AG09319 (cell line): ENCODE measurements around the gene CKS1B.

Experiments
- DNase-seq: peaks from one replicate; pipeline ENCODE4 v3.0.0-alpha.2; 2010; ENCODE audit warnings: low read depth; ENCODE audit errors: extremely low read depth
- CTCF ChIP-seq: IDR thresholded peaks from 2 replicates; pipeline ENCODE4 v1.5.1; 2011; ENCODE audit warnings: low read depth, mild to moderate bottlenecking, inconsistent platforms, low read length, moderate library complexity

The CKS1B gene

GRCh38 chr1:154974102-154974807, at the start of gene CKS1B:
TSS of gene CKS1B (plus strand) at chr1:154974681. CDS start at chr1:154974746, 65 bp downstream.
- TF ChIP-seq CTCF = no peak
- DNase-seq = peak; percentile 100

GRCh38 chr1:154925335-154926170, 48.9 kb upstream of the CKS1B start:
- DNase-seq = no peak
- TF ChIP-seq CTCF = no peak

- DNase-seq = no peak
- TF ChIP-seq CTCF = no peak
These were observed 48.3 kb upstream of the CKS1B start for GRCh38 chr1:154926201-154926600.

GRCh38 chr1:154931940-154932487, 42.5 kb upstream of the CKS1B start:
- TF ChIP-seq CTCF = no peak
- no peak for DNase-seq

DNA sequence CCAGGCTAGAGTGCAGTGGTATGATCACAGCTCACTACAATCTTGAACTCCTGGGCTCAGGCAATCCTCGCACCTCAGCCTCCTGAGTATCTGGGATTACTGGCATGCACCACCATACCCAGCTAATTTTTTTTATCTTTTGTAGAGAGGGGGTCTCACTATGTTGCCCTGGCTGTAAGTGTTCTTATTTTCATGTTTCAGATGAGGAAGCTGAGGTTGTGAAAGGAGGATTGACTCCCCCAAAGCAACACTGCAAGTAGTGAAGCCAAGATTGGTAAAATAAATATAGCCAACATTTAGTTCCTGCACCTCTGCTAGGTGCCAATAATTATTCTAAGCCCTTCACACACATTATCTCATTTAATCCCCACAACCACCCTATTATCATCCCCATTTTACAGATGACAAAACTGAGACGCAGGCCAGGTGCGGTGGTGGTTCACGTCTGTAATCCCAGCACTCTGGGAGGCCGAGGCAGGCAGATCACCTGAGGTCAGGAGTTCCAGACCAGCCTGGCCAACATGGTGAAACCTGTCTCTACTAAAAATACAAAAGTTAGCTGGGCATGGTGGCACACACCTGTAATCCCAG, 40.0 kb upstream of the CKS1B start:
- DNase-seq = no peak
- no peak for TF ChIP-seq CTCF

- DNase-seq = no peak
- TF ChIP-seq CTCF = no peak
These were observed 38.5 kb upstream of the CKS1B start for GRCh38 chr1:154935749-154936554.
